MCF 10A (cell line): ENCODE data around the gene HS6ST3. TPM values are rescaled to one million over a fixed set of nuclear protein-coding genes. Genes with fewer than 3 reads are reported as not detected.

ENCODE experiments used
- BruUV-seq: library from RNA; stranded (reverse); fragments of 400-500 nt; replicated peaks from 2 replicates; lab custom pipeline; 2021; lab: Mats Ljungman, UMichigan
- CTCF ChIA-PET: fragments of 300-600 bp; sonication (Branson Sonifier 250); formaldehyde crosslinking; extraction: SDS; loops from one replicate; lab custom pipeline; 2021; ENCODE audit warnings: antibody characterized with exemption, inconsistent platforms; lab: Yijun Ruan, JAX
- POLR2A ChIA-PET: fragments of 300-600, 350-650 bp; sonication (Branson Sonifier 250); formaldehyde crosslinking; extraction: SDS; loops from one replicate; lab custom pipeline; 2020; ENCODE audit warnings: antibody characterized with exemption, inconsistent platforms; lab: Yijun Ruan, JAX
- DNase-seq: peaks from one replicate; pipeline ENCODE4 v3.0.0-alpha.2; 2018; ENCODE audit not compliant: unreplicated experiment
- H3K27ac Mint-ChIP-seq: one replicate; pipeline ENCODE4 v1.8.0; 2022; ENCODE audit warnings: mild to moderate bottlenecking, low read depth, mixed read lengths; ENCODE audit not compliant: unreplicated experiment
- H3K27me3 Mint-ChIP-seq: one replicate; pipeline ENCODE4 v1.8.0; 2022; ENCODE audit warnings: mixed read lengths; ENCODE audit not compliant: insufficient read depth, unreplicated experiment
- H3K36me3 Mint-ChIP-seq: one replicate; pipeline ENCODE4 v1.8.0; 2022; ENCODE audit warnings: mild to moderate bottlenecking, moderate library complexity, mixed read lengths; ENCODE audit not compliant: insufficient read depth, unreplicated experiment
- H3K4me1 Mint-ChIP-seq: one replicate; pipeline ENCODE4 v1.8.0; 2022; ENCODE audit warnings: mixed read lengths; ENCODE audit not compliant: insufficient read depth, unreplicated experiment
- H3K4me3 Mint-ChIP-seq: one replicate; pipeline ENCODE4 v1.8.0; 2022; ENCODE audit warnings: mild to moderate bottlenecking, moderate library complexity, mixed read lengths; ENCODE audit not compliant: unreplicated experiment
- H3K9me3 Mint-ChIP-seq: one replicate; pipeline ENCODE4 v1.8.0; 2022; ENCODE audit warnings: mixed read lengths; ENCODE audit not compliant: unreplicated experiment
- CTCF ChIP-seq: fragments of 200-600 bp; IDR thresholded peaks from one replicate; pipeline ENCODE4 v1.8.0; 2022; ENCODE audit warnings: antibody characterized with exemption, mild to moderate bottlenecking; ENCODE audit not compliant: unreplicated experiment
- intact Hi-C: fragments of 100-400 bp; cut with micrococcal nuclease; formaldehyde crosslinking; loops from 2 replicates; pipeline ENCODE4 v1.14.1; 2022
- total RNA-seq: library from RNA; stranded (reverse); gene quantifications from 2 replicates; pipeline ENCODE4 v1.2.3, GENCODE V29; 2022

Gene HS6ST3
- total RNA-seq, 1 experiment from 2014 or later = 0.09 TPM

- Mint-ChIP-seq H3K9me3 (no peaks in the 10 kb centered on the region), H3K4me1 (no peaks in the 10 kb centered on the region), H3K36me3 (no peaks in the 10 kb centered on the region), H3K27ac (no peak overlapping the region), H3K4me3 (no peak overlapping the region), H3K27me3 (no peaks in the 10 kb centered on the region)
- DNase-seq = no peak
- BruUV-seq = no TSS peak
- CTCF ChIA-PET = interaction anchor here (0.7 to 1.4 kb wide), 4 partner anchors 10 to 690 kb away, joined by 3 to 10 read pairs (median 4); no protein-coding TSS in a partner anchor
- POLR2A ChIA-PET = no interaction called here
- intact Hi-C loops = no loop called here
- no peak for TF ChIP-seq CTCF
Observed at GRCh38 chr13:96130818-96131340, 41.0 kb downstream of the HS6ST3 start.

GRCh38 chr13:96141032-96141431 lies 51.1 kb downstream of the HS6ST3 start:
- peak; percentile 52 for DNase-seq
- Mint-ChIP-seq H3K9me3 (no peaks in the 10 kb centered on the region), H3K4me1 (no peaks in the 10 kb centered on the region), H3K27me3 (no peaks in the 10 kb centered on the region), H3K27ac (no peak overlapping the region), H3K36me3 (no peaks in the 10 kb centered on the region), H3K4me3 (no peak overlapping the region)
- no TSS peak for BruUV-seq
- ChIA-PET CTCF (interaction anchor here (0.5 to 4.0 kb wide), 58 partner anchors 8 to 1684 kb away, joined by 3 to 37 read pairs (median 4); partner anchors contain the start of gene UGGT2), POLR2A (interaction anchor here (0.6 to 1.0 kb wide), 6 partner anchors 88 to 1359 kb away, joined by 4 to 5 read pairs (median 4); no protein-coding TSS in a partner anchor)
- TF ChIP-seq CTCF = peak; percentile 43
- intact Hi-C loops = loop anchor here (1.0 to 2.0 kb wide), 3 partner anchors 120 to 817 kb away; no protein-coding TSS in a partner anchor

- Mint-ChIP-seq H3K27ac (no peak overlapping the region), H3K4me3 (no peak overlapping the region), H3K27me3 (no peaks in the 10 kb centered on the region), H3K9me3 (no peaks in the 10 kb centered on the region), H3K36me3 (no peaks in the 10 kb centered on the region), H3K4me1 (peaks cover 5% of the 10 kb centered on the region)
- intact Hi-C loops = no loop called here
- no TSS peak for BruUV-seq
- no peak for DNase-seq
- no peak for TF ChIP-seq CTCF
- POLR2A ChIA-PET = no interaction called here
- CTCF ChIA-PET = interaction anchor here (0.6 to 1.5 kb wide), 8 partner anchors 11 to 658 kb away, joined by 3 to 8 read pairs (median 3); no protein-coding TSS in a partner anchor
Observed at GRCh38 chr13:96159725-96160124, 69.8 kb downstream of the HS6ST3 start.

GRCh38 chr13:96161141-96161540 lies 71.2 kb downstream of the HS6ST3 start:
- no TSS peak for BruUV-seq
- no peaks in the 10 kb centered on the region for H3K36me3 Mint-ChIP-seq
- no peak overlapping the region for H3K27ac Mint-ChIP-seq
- POLR2A ChIA-PET = no interaction called here
- H3K27me3 Mint-ChIP-seq = no peaks in the 10 kb centered on the region
- H3K9me3 Mint-ChIP-seq = no peaks in the 10 kb centered on the region
- H3K4me1 Mint-ChIP-seq = peaks cover 5% of the 10 kb centered on the region
- no peak for DNase-seq
- intact Hi-C loops = no loop called here
- TF ChIP-seq CTCF = no peak
- CTCF ChIA-PET = interaction anchor here (0.5 kb wide), 1 partner anchor 20 kb away, joined by 5 read pairs; no protein-coding TSS in a partner anchor
- no peak overlapping the region for H3K4me3 Mint-ChIP-seq
